CD14-positive monocyte (primary cell): ENCODE measurements around the gene APOBEC3F. TPM values are rescaled to one million over a fixed set of nuclear protein-coding genes. Genes with fewer than 3 reads are reported as not detected.
A peak's percentile ranks its signal among the peaks of the same experiment; 100 is the strongest.
"Not testable (repeated sequence)": the region's sequence is repeated elsewhere in the genome, so short reads cannot be mapped to it uniquely, and the experiment has no call there.

Source experiments
- DNase-seq, 3 donors: peaks; one replicate each; pipeline ENCODE4 v3.0.0-alpha.2; 2011 to 2022
- H2AFZ ChIP-seq: 2 replicates; pipeline ENCODE4 v1.6.0; 2012; ENCODE audit warnings: mild to moderate bottlenecking, low read depth, low read length, inconsistent platforms; ENCODE audit not compliant: insufficient read depth, poor library complexity, severe bottlenecking
- H3K27ac ChIP-seq, 2 donors: 1 replicate in 1 of 2; 2 replicates in 1 of 2; pipeline ENCODE4 v1.5.1; 2012 to 2013; ENCODE audit warnings: low read length in 2 of 2, control low read depth in 1 of 2, inconsistent platforms in 1 of 2, low read depth in 1 of 2, mild to moderate bottlenecking in 1 of 2
- H3K27me3 ChIP-seq, 2 donors: one replicate each; pipeline versions ENCODE4 v1.6.0 to v1.6.1; 2011 to 2013; ENCODE audit warnings: low read length in 2 of 2; ENCODE audit not compliant: control insufficient read depth in 2 of 2, insufficient read depth in 2 of 2
- H3K36me3 ChIP-seq, 2 donors: replicated peaks in 1 of 2; 1 replicate in 1 of 2; 2 replicates in 1 of 2; pipeline versions ENCODE4 v1.5.1 to v1.6.1; 2012 to 2013; ENCODE audit warnings: low read length in 2 of 2, control low read depth in 1 of 2, inconsistent platforms in 1 of 2, mild to moderate bottlenecking in 1 of 2; ENCODE audit not compliant: insufficient read depth in 2 of 2, control insufficient read depth in 1 of 2
- H3K4me1 ChIP-seq, 2 donors: 1 replicate in 1 of 2; 2 replicates in 1 of 2; pipeline versions ENCODE4 v1.5.1 to v1.6.1; 2012 to 2013; ENCODE audit warnings: low read length in 2 of 2, control low read depth in 1 of 2, inconsistent platforms in 1 of 2, mild to moderate bottlenecking in 1 of 2, moderate library complexity in 1 of 2; ENCODE audit not compliant: insufficient read depth in 2 of 2, control insufficient read depth in 1 of 2
- H3K4me2 ChIP-seq: replicated peaks from 2 replicates; pipeline ENCODE3; 2012; ENCODE audit warnings: low read length, moderate library complexity, mild to moderate bottlenecking; ENCODE audit not compliant: poor library complexity, severe bottlenecking; ENCODE audit errors: extremely low read depth
- H3K4me3 ChIP-seq, 3 experiments: fragments of 200-600 bp in 1 of 3; sonication (generic) in 1 of 3; replicated peaks in 1 of 3; 1 replicate in 2 of 3; 2 replicates in 1 of 3; pipeline ENCODE4 v1.5.1; 2011 to 2013; ENCODE audit warnings: low read length in 3 of 3, mild to moderate bottlenecking in 3 of 3, control low read depth in 2 of 3, low read depth in 2 of 3, inconsistent platforms in 1 of 3, moderate library complexity in 1 of 3
- H3K79me2 ChIP-seq: 2 replicates; pipeline ENCODE4 v1.6.0; 2012; ENCODE audit warnings: mild to moderate bottlenecking, control low read depth, inconsistent platforms, low read length, moderate library complexity; ENCODE audit not compliant: insufficient read depth
- H3K9ac ChIP-seq: 2 replicates; pipeline ENCODE4 v1.6.0; 2017; ENCODE audit warnings: low read length, mild to moderate bottlenecking; ENCODE audit not compliant: insufficient read depth, poor library complexity, severe bottlenecking
- H3K9me3 ChIP-seq, 2 donors: replicated peaks in 1 of 2; 1 replicate in 1 of 2; 2 replicates in 1 of 2; pipeline versions ENCODE4 v1.5.1 to v1.6.1; 2012 to 2013; ENCODE audit warnings: low read length in 2 of 2, control low read depth in 1 of 2; ENCODE audit not compliant: control insufficient read depth in 1 of 2, insufficient read depth in 1 of 2
- H4K20me1 ChIP-seq: 2 replicates; pipeline ENCODE4 v1.6.0; 2012; ENCODE audit warnings: mild to moderate bottlenecking, low read length, control low read depth, moderate library complexity; ENCODE audit not compliant: insufficient read depth
- H3K27ac Mint-ChIP-seq, 7 donors: one replicate each; pipeline ENCODE4 v1.8.0; 2020; ENCODE audit warnings: mild to moderate bottlenecking in 7 of 7, mixed read lengths in 7 of 7, moderate library complexity in 6 of 7, inconsistent platforms in 2 of 7
- H3K27me3 Mint-ChIP-seq, 3 donors: one replicate each; pipeline ENCODE4 v1.8.0; 2021 to 2022; ENCODE audit warnings: low read depth in 3 of 3, mild to moderate bottlenecking in 3 of 3, mixed read lengths in 3 of 3, moderate library complexity in 3 of 3, inconsistent platforms in 1 of 3
- H3K36me3 Mint-ChIP-seq, 2 donors: one replicate each; pipeline ENCODE4 v1.8.0; 2020; ENCODE audit warnings: mixed read lengths in 2 of 2, inconsistent platforms in 1 of 2, mild to moderate bottlenecking in 1 of 2
- H3K4me1 Mint-ChIP-seq: one replicate; pipeline ENCODE4 v1.8.0; 2020; ENCODE audit warnings: mild to moderate bottlenecking, mixed read lengths
- H3K4me3 Mint-ChIP-seq, 2 donors: one replicate each; pipeline ENCODE4 v1.8.0; 2020; ENCODE audit warnings: mild to moderate bottlenecking in 2 of 2, mixed read lengths in 2 of 2, moderate library complexity in 1 of 2
- H3K9me3 Mint-ChIP-seq, 7 donors: one replicate each; pipeline ENCODE4 v1.8.0; 2020 to 2022; ENCODE audit warnings: mixed read lengths in 7 of 7, mild to moderate bottlenecking in 6 of 7, moderate library complexity in 6 of 7, inconsistent platforms in 2 of 7
- WGBS: methylation state at CpG from one replicate; pipeline ENCODE4 v1.1.5; 2013; ENCODE audit warnings: missing lambda C conversion rate; ENCODE audit not compliant: insufficient coverage; 5-methylcytosine and 5-hydroxymethylcytosine counted together
- intact Hi-C, 2 donors: fragments of 100-400 bp; cut with micrococcal nuclease; formaldehyde crosslinking; loops; one replicate each; pipeline versions ENCODE4 v1.15.0 to v1.15.1; 2023
- polyA plus RNA-seq, 3 donors: library from polyadenylated mRNA; depleted of rRNA in 1 of 3; unstranded in 2 of 3; stranded (reverse) in 1 of 3; fragments of 300-500 nt in 2 of 3; fragments of >200 nt in 1 of 3; fragmentation: Illumina TruSeq in 2 of 3; gene quantifications; 1 replicate in 2 of 3; 2 replicates in 1 of 3; pipeline ENCODE4 v1.2.3, GENCODE V29; 2012 to 2021
- TF ChIP-seq, protein P1 (sequence below): fragments of 200-600 bp; IDR thresholded peaks from one replicate; pipeline ENCODE4 v1.8.0; 2022; ENCODE audit warnings: antibody characterized with exemption, mild to moderate bottlenecking

Gene APOBEC3F
- polyA plus RNA-seq, 3 donors = 4.1 to 8.0 (median 4.4) TPM

GRCh38 chr22:39041908-39042307 lies 1.2 kb downstream of the APOBEC3F start:
- peaks cover 9% of the 10 kb centered on the region for H3K79me2 ChIP-seq
- Mint-ChIP-seq H3K36me3 (peaks cover 25 to 33% of the 10 kb centered on the region in 2 donors), H3K4me3 (peak overlapping the region in 1 of 2 donors; percentile 12), H3K27me3 (peaks cover 0 to 2% (median 0%) of the 10 kb centered on the region in 3 donors), H3K4me1 (peaks cover 37% of the 10 kb centered on the region), H3K9me3 (no peaks in the 10 kb centered on the region), H3K27ac (no peak overlapping the region)
- no peak overlapping the region for H3K27ac ChIP-seq
- H3K27me3 ChIP-seq = no peaks in the 10 kb centered on the region
- TF ChIP-seq, protein P1, sequence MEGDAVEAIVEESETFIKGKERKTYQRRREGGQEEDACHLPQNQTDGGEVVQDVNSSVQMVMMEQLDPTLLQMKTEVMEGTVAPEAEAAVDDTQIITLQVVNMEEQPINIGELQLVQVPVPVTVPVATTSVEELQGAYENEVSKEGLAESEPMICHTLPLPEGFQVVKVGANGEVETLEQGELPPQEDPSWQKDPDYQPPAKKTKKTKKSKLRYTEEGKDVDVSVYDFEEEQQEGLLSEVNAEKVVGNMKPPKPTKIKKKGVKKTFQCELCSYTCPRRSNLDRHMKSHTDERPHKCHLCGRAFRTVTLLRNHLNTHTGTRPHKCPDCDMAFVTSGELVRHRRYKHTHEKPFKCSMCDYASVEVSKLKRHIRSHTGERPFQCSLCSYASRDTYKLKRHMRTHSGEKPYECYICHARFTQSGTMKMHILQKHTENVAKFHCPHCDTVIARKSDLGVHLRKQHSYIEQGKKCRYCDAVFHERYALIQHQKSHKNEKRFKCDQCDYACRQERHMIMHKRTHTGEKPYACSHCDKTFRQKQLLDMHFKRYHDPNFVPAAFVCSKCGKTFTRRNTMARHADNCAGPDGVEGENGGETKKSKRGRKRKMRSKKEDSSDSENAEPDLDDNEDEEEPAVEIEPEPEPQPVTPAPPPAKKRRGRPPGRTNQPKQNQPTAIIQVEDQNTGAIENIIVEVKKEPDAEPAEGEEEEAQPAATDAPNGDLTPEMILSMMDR = no peak
- intact Hi-C loops = no loop called here
- peak overlapping the region; percentile 91 for H3K4me2 ChIP-seq
- no peak overlapping the region for H2AFZ ChIP-seq
- DNase-seq = no peak
- peaks cover 16 to 20% of the 10 kb centered on the region in 2 donors for H3K4me1 ChIP-seq
- no peaks in the 10 kb centered on the region for H3K9me3 ChIP-seq
- no peaks in the 10 kb centered on the region for H4K20me1 ChIP-seq
- H3K4me3 ChIP-seq = peak overlapping the region in 1 of 3 experiments; percentile 86
- peaks cover 3 to 10% of the 10 kb centered on the region in 2 donors for H3K36me3 ChIP-seq
- H3K9ac ChIP-seq = no peak overlapping the region
- 86% methylated on average over 2 of the region's 7 CpGs for WGBS

GRCh38 chr22:39043063-39043462 lies 2.4 kb downstream of the APOBEC3F start:
- H3K4me2 ChIP-seq, H3K27me3 Mint-ChIP-seq, H3K27ac Mint-ChIP-seq, H3K4me3 ChIP-seq, H3K27ac ChIP-seq, H3K27me3 ChIP-seq, H3K9me3 ChIP-seq, H3K9ac ChIP-seq, H4K20me1 ChIP-seq, H2AFZ ChIP-seq, H3K79me2 ChIP-seq, DNase-seq, H3K4me3 Mint-ChIP-seq, H3K36me3 ChIP-seq, intact Hi-C loops, H3K9me3 Mint-ChIP-seq: not testable (repeated sequence)
- peaks cover 25 to 33% of the 10 kb centered on the region in 2 donors for H3K36me3 Mint-ChIP-seq
- peaks cover 16 to 20% of the 10 kb centered on the region in 2 donors for H3K4me1 ChIP-seq
- 100% methylated on average over 2 of the region's 18 CpGs for WGBS
- peaks cover 37% of the 10 kb centered on the region for H3K4me1 Mint-ChIP-seq

DNA sequence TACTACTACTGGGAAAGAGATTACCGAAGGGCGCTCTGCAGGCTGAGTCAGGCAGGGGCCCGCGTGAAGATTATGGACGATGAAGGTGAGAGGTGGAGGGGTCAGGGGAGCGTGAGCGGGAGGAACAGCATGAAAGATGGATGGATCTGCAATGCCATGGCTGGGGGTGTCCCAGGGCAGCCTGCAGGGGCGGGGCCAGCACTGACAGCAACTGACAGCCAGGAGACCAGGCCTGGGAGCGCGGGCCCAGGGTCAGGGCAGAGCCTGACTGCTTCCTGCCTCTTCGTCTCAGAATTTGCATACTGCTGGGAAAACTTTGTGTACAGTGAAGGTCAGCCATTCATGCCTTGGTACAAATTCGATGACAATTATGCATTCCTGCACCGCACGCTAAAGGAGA lies 4.5 kb downstream of the APOBEC3F start:
- H3K9me3 Mint-ChIP-seq, H3K4me2 ChIP-seq, H3K9ac ChIP-seq, H3K27ac ChIP-seq, H3K79me2 ChIP-seq, H3K4me3 ChIP-seq, H4K20me1 ChIP-seq, H3K27me3 Mint-ChIP-seq, H3K27me3 ChIP-seq, intact Hi-C loops, H3K36me3 ChIP-seq, DNase-seq, H3K4me3 Mint-ChIP-seq, H3K9me3 ChIP-seq, H2AFZ ChIP-seq: not testable (repeated sequence)
- 87% methylated on average over 12 of the region's 14 CpGs for WGBS
- H3K4me1 ChIP-seq = peaks cover 16% of the 10 kb centered on the region in 2 donors
- peak overlapping the region in 2 of 7 donors; percentile 46 to 49 for H3K27ac Mint-ChIP-seq
- H3K4me1 Mint-ChIP-seq = peaks cover 30% of the 10 kb centered on the region
- peaks cover 25 to 33% of the 10 kb centered on the region in 2 donors for H3K36me3 Mint-ChIP-seq

- H3K4me2 ChIP-seq, H3K4me3 ChIP-seq, H3K9me3 ChIP-seq, H3K9me3 Mint-ChIP-seq, intact Hi-C loops, H3K27ac Mint-ChIP-seq, H3K27ac ChIP-seq, H4K20me1 ChIP-seq, H3K79me2 ChIP-seq, H3K27me3 ChIP-seq, H3K9ac ChIP-seq, DNase-seq, H2AFZ ChIP-seq, H3K27me3 Mint-ChIP-seq, H3K4me1 ChIP-seq, H3K36me3 ChIP-seq, H3K4me3 Mint-ChIP-seq: not testable (repeated sequence)
- WGBS = 97% methylated on average over 6 of the region's 7 CpGs
- peaks cover 23% of the 10 kb centered on the region for H3K4me1 Mint-ChIP-seq
- H3K36me3 Mint-ChIP-seq = peaks cover 19 to 21% of the 10 kb centered on the region in 2 donors
These were observed 8.8 kb downstream of the APOBEC3F start for GRCh38 chr22:39049486-39049885.
